CD4-positive, alpha-beta T cell treated with Interleukin-10 for 1 hour (primary cell): ENCODE results near the gene CHL1.

ENCODE experiments used
- DNase-seq: peaks from one replicate; pipeline ENCODE4 v3.0.0-alpha.2; 2020

The CHL1 gene

GRCh38 chr3:418239-418929, 221.8 kb downstream of the CHL1 start:
- DNase-seq: no peak

- DNase-seq: no peak
Measured at GRCh38 chr3:420584-420983, 224.0 kb downstream of the CHL1 start.

GRCh38 chr3:425079-425478, 228.5 kb downstream of the CHL1 start:
- no peak for DNase-seq

GRCh38 chr3:426072-426471, 229.5 kb downstream of the CHL1 start:
- no peak for DNase-seq

GRCh38 chr3:427128-427527, 230.6 kb downstream of the CHL1 start:
- no peak for DNase-seq

GRCh38 chr3:430186-430585, 233.6 kb downstream of the CHL1 start:
- no peak for DNase-seq

GRCh38 chr3:435161-435560, 238.6 kb downstream of the CHL1 start:
- no peak for DNase-seq

GRCh38 chr3:436053-436452, 239.5 kb downstream of the CHL1 start:
- no peak for DNase-seq

- no peak for DNase-seq
Measured at GRCh38 chr3:440826-441225, 244.3 kb downstream of the CHL1 start.

- no peak for DNase-seq
Measured at GRCh38 chr3:445960-446359, 249.4 kb downstream of the CHL1 start.

- no peak for DNase-seq
Measured at GRCh38 chr3:447671-448070, 251.1 kb downstream of the CHL1 start.

- no peak for DNase-seq
Measured at GRCh38 chr3:449711-450110, 253.1 kb downstream of the CHL1 start.

GRCh38 chr3:452221-452620, 255.7 kb downstream of the CHL1 start:
- DNase-seq: no peak

GRCh38 chr3:453106-453505, 256.5 kb downstream of the CHL1 start:
- no peak for DNase-seq

- no peak for DNase-seq
Measured at GRCh38 chr3:454986-455385, 258.4 kb downstream of the CHL1 start.

- DNase-seq: no peak
Measured at GRCh38 chr3:458124-458523, 261.6 kb downstream of the CHL1 start.

GRCh38 chr3:458653-459310, 262.2 kb downstream of the CHL1 start:
- no peak for DNase-seq
